ENCODE results near the gene PDE3A. TPM values are rescaled to one million over a fixed set of nuclear protein-coding genes. Genes with fewer than 3 reads are reported as not detected.

PDE3A gene
- total RNA-seq, 1 donor = 16.2 TPM

DNA sequence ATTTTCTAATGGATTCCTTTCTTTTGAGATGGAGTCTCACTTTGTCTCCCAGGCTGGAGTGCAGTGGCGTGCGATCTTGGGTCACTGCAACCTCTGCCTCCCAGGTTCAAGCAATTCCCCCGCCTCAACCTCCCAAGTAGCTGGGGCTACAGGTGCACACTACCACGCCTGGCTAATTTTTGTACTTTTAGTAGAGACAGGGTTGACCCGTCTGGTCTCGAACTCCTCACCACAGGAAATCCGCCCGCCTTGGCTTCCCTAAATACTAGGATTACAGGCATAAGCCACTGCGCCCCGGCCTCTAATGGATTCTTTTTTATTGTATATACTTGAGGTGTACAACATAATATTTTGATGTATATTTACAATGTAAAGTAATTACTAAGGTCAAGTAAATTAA, 186.7 kb downstream of the PDE3A start:
- H3K4me3 ChIP-seq (ENCODE audit: low read depth, low read length) = no peak overlapping the region
- TF ChIP-seq, protein P1, sequence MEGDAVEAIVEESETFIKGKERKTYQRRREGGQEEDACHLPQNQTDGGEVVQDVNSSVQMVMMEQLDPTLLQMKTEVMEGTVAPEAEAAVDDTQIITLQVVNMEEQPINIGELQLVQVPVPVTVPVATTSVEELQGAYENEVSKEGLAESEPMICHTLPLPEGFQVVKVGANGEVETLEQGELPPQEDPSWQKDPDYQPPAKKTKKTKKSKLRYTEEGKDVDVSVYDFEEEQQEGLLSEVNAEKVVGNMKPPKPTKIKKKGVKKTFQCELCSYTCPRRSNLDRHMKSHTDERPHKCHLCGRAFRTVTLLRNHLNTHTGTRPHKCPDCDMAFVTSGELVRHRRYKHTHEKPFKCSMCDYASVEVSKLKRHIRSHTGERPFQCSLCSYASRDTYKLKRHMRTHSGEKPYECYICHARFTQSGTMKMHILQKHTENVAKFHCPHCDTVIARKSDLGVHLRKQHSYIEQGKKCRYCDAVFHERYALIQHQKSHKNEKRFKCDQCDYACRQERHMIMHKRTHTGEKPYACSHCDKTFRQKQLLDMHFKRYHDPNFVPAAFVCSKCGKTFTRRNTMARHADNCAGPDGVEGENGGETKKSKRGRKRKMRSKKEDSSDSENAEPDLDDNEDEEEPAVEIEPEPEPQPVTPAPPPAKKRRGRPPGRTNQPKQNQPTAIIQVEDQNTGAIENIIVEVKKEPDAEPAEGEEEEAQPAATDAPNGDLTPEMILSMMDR (IDR thresholded peaks at IDR 0.05; ENCODE audit: insufficient read depth, low read length) = no peak
- DNase-seq (ENCODE audit: low read depth) = no peak

DNA sequence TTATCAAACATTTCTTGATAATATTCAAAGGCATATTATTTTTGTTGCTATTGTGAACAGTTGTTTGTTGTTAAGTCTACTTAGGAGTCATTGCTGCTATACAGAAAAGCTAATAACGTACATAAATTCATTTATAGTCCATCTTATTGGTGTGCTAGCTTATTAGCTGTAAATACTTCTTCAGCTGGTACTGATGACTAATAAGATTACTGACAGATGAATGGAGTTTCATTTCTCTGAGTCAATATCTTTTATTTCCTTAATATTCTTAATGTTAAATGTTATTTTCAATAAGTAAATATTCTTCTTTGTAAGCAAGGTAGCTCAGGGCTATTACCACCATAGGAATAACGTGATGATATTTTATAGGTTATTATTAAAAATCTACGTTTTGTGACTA, 187.4 kb downstream of the PDE3A start:
- no peak for DNase-seq (ENCODE audit: low read depth)
- TF ChIP-seq, protein P1 (IDR thresholded peaks at IDR 0.05; ENCODE audit: insufficient read depth, low read length) = no peak

DNA sequence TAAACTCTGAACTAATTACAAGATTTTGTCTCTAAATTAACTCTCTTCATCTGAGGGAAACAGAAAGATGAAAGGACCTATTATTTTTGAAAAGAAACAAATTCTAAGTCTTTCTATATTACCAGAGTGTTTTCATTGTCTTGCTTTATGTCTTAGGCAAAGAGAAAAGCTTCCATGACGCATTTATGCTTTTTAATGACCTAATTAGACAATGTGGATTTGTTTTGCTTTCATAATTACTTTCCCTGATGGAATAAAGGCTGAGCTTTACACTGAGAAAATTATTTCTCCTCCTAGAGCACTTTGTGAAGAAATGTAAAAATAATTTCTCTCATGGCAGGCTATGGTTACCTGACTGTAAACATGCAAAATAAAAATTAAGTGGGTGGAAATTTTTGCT, 188.8 kb downstream of the PDE3A start:
- H3K4me3 ChIP-seq (ENCODE audit: low read depth, low read length) = no peak overlapping the region
- TF ChIP-seq, protein P1 (IDR thresholded peaks at IDR 0.05; ENCODE audit: insufficient read depth, low read length) = no peak
- DNase-seq (ENCODE audit: low read depth) = no peak

More for the DNA sequence above, 187.4 kb downstream of the PDE3A start:
- no peak overlapping the region for H3K4me3 ChIP-seq (ENCODE audit: low read depth, low read length)

DNA sequence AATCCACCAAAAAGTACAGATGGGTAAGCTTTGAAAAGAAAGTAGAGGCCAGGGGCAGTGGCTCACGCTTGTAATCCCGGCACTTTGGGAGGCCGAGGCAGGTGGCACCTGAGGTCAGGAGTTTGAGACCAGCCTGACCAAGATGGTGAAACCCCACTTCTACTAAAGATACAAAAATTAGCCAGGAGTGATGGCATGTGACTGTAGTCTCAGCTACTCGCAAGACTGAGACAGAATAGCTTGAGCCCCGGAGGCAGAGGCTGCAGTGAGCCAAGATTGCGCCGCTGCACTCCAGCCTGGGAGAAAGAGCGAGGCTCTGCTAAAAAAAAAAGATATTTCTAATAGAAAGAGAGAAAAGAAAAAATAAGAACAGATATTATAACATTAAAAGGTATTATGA, 192.6 kb downstream of the PDE3A start:
- DNase-seq (ENCODE audit: low read depth) = no peak
- H3K4me3 ChIP-seq (ENCODE audit: low read depth, low read length) = no peak overlapping the region
- TF ChIP-seq, protein P1 (IDR thresholded peaks at IDR 0.05; ENCODE audit: insufficient read depth, low read length) = no peak

DNA sequence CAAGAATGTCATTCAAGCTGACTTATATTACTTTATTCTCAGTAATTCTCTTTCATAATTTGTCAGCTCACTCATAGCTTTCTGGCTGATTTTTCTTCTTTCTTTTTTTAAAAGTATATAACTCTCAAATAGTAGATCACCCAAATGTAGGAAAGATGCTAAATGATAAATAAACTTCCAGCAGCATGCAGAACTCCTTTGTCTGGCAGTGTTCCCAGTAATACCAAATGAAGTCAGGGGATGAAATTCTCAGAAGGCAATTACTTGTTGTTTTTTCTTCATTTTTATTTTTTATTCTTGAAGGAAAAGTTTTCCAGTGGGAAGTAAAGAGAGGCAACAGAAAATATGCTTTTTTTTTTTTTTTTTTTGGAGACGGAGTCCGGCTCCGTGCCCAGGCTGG, 193.5 kb downstream of the PDE3A start:
- H3K4me3 ChIP-seq (ENCODE audit: low read depth, low read length) = no peak overlapping the region
- DNase-seq (ENCODE audit: low read depth) = peak; percentile 18
- TF ChIP-seq, protein P1 (IDR thresholded peaks at IDR 0.05; ENCODE audit: insufficient read depth, low read length) = no peak

DNA sequence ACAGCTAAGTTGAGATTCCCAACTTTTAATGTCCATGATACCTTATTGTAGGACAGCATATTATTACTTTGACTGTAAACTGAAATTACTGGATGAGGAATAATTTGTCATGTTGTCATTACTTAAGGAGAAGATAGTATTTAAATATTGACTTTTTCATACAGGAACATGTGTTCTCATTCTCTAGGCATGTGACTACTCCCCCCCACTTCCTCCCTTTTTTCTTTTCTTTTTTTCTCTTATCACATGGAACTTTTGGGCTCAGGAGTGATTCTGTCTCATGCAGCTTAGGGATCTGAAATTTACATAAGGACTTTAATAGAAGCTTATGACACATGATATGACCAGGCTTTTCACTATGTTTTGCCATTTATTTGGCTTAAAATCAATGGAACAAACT, 199.1 kb downstream of the PDE3A start:
- no peak overlapping the region for H3K4me3 ChIP-seq (ENCODE audit: low read depth, low read length)
- TF ChIP-seq, protein P1 (IDR thresholded peaks at IDR 0.05; ENCODE audit: insufficient read depth, low read length) = no peak
- DNase-seq (ENCODE audit: low read depth) = peak; percentile 9

DNA sequence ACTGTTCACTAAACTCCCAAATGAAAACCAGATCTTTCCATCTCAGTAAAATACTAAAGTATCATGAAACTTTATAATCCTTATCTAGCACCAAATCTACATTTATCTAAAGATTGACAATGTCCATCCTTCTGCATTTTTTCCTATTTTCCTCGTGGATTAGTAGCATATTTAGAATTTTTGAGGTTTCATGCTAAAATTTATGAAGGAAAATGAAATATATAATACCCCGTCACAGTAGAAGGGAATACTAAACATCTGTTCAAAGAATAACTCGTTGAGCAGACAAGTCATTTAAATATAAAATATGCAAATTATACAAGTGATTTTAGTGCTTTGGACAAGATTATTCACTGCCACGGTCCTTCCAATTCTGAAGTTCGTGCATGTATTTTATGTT, 204.1 kb downstream of the PDE3A start:
- DNase-seq (ENCODE audit: low read depth) = no peak
- TF ChIP-seq, protein P1 (IDR thresholded peaks at IDR 0.05; ENCODE audit: insufficient read depth, low read length) = no peak
- no peak overlapping the region for H3K4me3 ChIP-seq (ENCODE audit: low read depth, low read length)

Measured in fibroblast of the aortic adventitia (primary cell).